ENCODE data around the gene MAP7D1. TPM values are rescaled to one million over a fixed set of nuclear protein-coding genes. Genes with fewer than 3 reads are reported as not detected.
A peak's percentile ranks its signal among the peaks of the same experiment; 100 is the strongest.

Gene MAP7D1
- 192 and 206 TPM in 2 replicates for total RNA-seq (2021)
- percentile 78 among the genes with signal in this experiment for Bru-seq, nascent RNA
- BruChase-seq, experiment 1, labeled RNA remaining after a 2-hour chase: percentile 79 among the genes with signal in this experiment
- percentile 87 among the genes with signal in this experiment for BruChase-seq, experiment 2, labeled RNA remaining after a 6-hour chase
- long read RNA-seq, transcript MAP7D1-204 (17 exons, 3,324 nt): minor isoform, 10 of 275 reads
- long read RNA-seq, transcript MAP7D1-201 (16 exons, 3,456 nt): minor isoform, 22 of 275 reads
- long read RNA-seq, transcript MAP7D1-203 (18 exons, 3,238 nt): major isoform, 33 of 275 reads
- long read RNA-seq, partial matches to known transcripts: 44 of 275 reads
- long read RNA-seq, other reads (novel, unspliced or antisense): 165 of 275 reads

GRCh38 chr1:36155408-36156328 lies at the start of gene MAP7D1:
Gene MAP7D1, plus strand, starts transcription at chr1:36156160. Its CDS starts 258 bp downstream, at chr1:36156418.
- intact Hi-C loops (cut with micrococcal nuclease; ENCODE audit: unreplicated experiment): no loop called here

GRCh38 chr1:36106269-36106668 lies 49.7 kb upstream of the MAP7D1 start:
- POLR2A ChIA-PET (ENCODE audit: low non-redundant PET): interaction anchor here (0.6 kb wide), 1 partner anchor 143 kb away, joined by 7 read pairs; no protein-coding TSS in a partner anchor
- intact Hi-C loops (cut with micrococcal nuclease; ENCODE audit: unreplicated experiment): no loop called here

More at GRCh38 chr1:36155408-36156328, at the start of gene MAP7D1:
- H3K36me3 ChIP-seq (ENCODE audit: insufficient read depth, low read length, poor library complexity, severe bottlenecking): no peaks in the 10 kb centered on the region
- H3K4me3 ChIP-seq (ENCODE audit: low read depth, low read length, poor library complexity, severe bottlenecking): peak within 1 kb of the TSS; percentile 100
- POLR2A ChIA-PET (ENCODE audit: low non-redundant PET): interaction anchor here (0.7 kb wide), 1 partner anchor 85 kb away, joined by 7 read pairs; no protein-coding TSS in a partner anchor
- CTCF ChIA-PET: interaction anchor here (0.6 to 1.0 kb wide), 2 partner anchors 21 to 130 kb away, joined by 3 to 5 read pairs; no protein-coding TSS in a partner anchor
- peaks cover 52% of the 10 kb centered on the region for H3K4me1 ChIP-seq (ENCODE audit: insufficient read depth, low read length, poor library complexity, severe bottlenecking)
- no peaks in the 10 kb centered on the region for H3K27me3 ChIP-seq (replicated peaks; ENCODE audit: insufficient read depth, low read depth, low read length, poor library complexity)
- no peaks in the 10 kb centered on the region for H3K9me3 ChIP-seq (ENCODE audit: low read depth, low read length, poor library complexity, severe bottlenecking)
- TF ChIP-seq, protein P1, sequence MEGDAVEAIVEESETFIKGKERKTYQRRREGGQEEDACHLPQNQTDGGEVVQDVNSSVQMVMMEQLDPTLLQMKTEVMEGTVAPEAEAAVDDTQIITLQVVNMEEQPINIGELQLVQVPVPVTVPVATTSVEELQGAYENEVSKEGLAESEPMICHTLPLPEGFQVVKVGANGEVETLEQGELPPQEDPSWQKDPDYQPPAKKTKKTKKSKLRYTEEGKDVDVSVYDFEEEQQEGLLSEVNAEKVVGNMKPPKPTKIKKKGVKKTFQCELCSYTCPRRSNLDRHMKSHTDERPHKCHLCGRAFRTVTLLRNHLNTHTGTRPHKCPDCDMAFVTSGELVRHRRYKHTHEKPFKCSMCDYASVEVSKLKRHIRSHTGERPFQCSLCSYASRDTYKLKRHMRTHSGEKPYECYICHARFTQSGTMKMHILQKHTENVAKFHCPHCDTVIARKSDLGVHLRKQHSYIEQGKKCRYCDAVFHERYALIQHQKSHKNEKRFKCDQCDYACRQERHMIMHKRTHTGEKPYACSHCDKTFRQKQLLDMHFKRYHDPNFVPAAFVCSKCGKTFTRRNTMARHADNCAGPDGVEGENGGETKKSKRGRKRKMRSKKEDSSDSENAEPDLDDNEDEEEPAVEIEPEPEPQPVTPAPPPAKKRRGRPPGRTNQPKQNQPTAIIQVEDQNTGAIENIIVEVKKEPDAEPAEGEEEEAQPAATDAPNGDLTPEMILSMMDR (conservative IDR thresholded peaks at IDR 0.05; ENCODE audit: low read depth, low read length): no peak
- TF ChIP-seq EZH2 (IDR thresholded peaks at IDR 0.05; ENCODE audit: borderline replicate concordance, low read depth, low read length, poor library complexity, severe bottlenecking): no peak
- peak within 1 kb of the TSS; percentile 98 for H3K27ac ChIP-seq (ENCODE audit: low read depth, low read length, poor library complexity, severe bottlenecking)
- TSS peak; percentile 70 for BruUV-seq (replicated peaks)
- DNase-seq (ENCODE audit: low spot score): peak; percentile 90

GRCh38 chr1:36107394-36107793 lies 48.6 kb upstream of the MAP7D1 start:
- no peak for DNase-seq (ENCODE audit: low spot score)
- H3K4me3 ChIP-seq (ENCODE audit: low read depth, low read length, poor library complexity, severe bottlenecking): no peak overlapping the region
- no TSS peak for BruUV-seq (replicated peaks)
- no peaks in the 10 kb centered on the region for H3K27me3 ChIP-seq (replicated peaks; ENCODE audit: insufficient read depth, low read depth, low read length, poor library complexity)
- TF ChIP-seq, protein P1 (conservative IDR thresholded peaks at IDR 0.05; ENCODE audit: low read depth, low read length): no peak
- no peak for TF ChIP-seq EZH2 (IDR thresholded peaks at IDR 0.05; ENCODE audit: borderline replicate concordance, low read depth, low read length, poor library complexity, severe bottlenecking)
- H3K9me3 ChIP-seq (ENCODE audit: low read depth, low read length, poor library complexity, severe bottlenecking): no peaks in the 10 kb centered on the region
- ChIA-PET CTCF (no interaction called here), POLR2A (ENCODE audit: low non-redundant PET) (interaction anchor here (0.5 kb wide), 1 partner anchor 191 kb away, joined by 7 read pairs; no protein-coding TSS in a partner anchor)
- H3K36me3 ChIP-seq (ENCODE audit: insufficient read depth, low read length, poor library complexity, severe bottlenecking): no peaks in the 10 kb centered on the region
- intact Hi-C loops (cut with micrococcal nuclease; ENCODE audit: unreplicated experiment): no loop called here
- H3K4me1 ChIP-seq (ENCODE audit: insufficient read depth, low read length, poor library complexity, severe bottlenecking): no peaks in the 10 kb centered on the region
- no peak overlapping the region for H3K27ac ChIP-seq (ENCODE audit: low read depth, low read length, poor library complexity, severe bottlenecking)

More at GRCh38 chr1:36106269-36106668, 49.7 kb upstream of the MAP7D1 start:
- Histone ChIP-seq H3K36me3 (ENCODE audit: insufficient read depth, low read length, poor library complexity, severe bottlenecking) (no peaks in the 10 kb centered on the region), H3K9me3 (ENCODE audit: low read depth, low read length, poor library complexity, severe bottlenecking) (no peaks in the 10 kb centered on the region), H3K4me1 (ENCODE audit: insufficient read depth, low read length, poor library complexity, severe bottlenecking) (no peaks in the 10 kb centered on the region), H3K4me3 (ENCODE audit: low read depth, low read length, poor library complexity, severe bottlenecking) (no peak overlapping the region), H3K27me3 (replicated peaks; ENCODE audit: insufficient read depth, low read depth, low read length, poor library complexity) (no peaks in the 10 kb centered on the region), H3K27ac (ENCODE audit: low read depth, low read length, poor library complexity, severe bottlenecking) (no peak overlapping the region)
- no peak for TF ChIP-seq EZH2 (IDR thresholded peaks at IDR 0.05; ENCODE audit: borderline replicate concordance, low read depth, low read length, poor library complexity, severe bottlenecking)
- TF ChIP-seq, protein P1 (conservative IDR thresholded peaks at IDR 0.05; ENCODE audit: low read depth, low read length): no peak
- DNase-seq (ENCODE audit: low spot score): no peak
- CTCF ChIA-PET: no interaction called here
- no TSS peak for BruUV-seq (replicated peaks)

All from A673 (cell line).